GM19468 (cell line): ENCODE data around the gene IGFBP3.

Experiments
- ATAC-seq: cut with Tn5 transposase; IDR thresholded peaks from one replicate; pipeline ENCODE4 v1.9.1; 2021; ENCODE audit warnings: mild to moderate bottlenecking, moderate library complexity, moderate number of reproducible peaks; ENCODE audit not compliant: unreplicated experiment; ENCODE audit errors: extremely low read depth

IGFBP3 gene

GRCh38 chr7:45893996-45894664 is 26.9 kb downstream of the IGFBP3 start:
- ATAC-seq: no peak

GRCh38 chr7:45893374-45893995 is 27.6 kb downstream of the IGFBP3 start:
- ATAC-seq: no peak

- no peak for ATAC-seq
These were observed 28.6 kb downstream of the IGFBP3 start for GRCh38 chr7:45892407-45893035.

GRCh38 chr7:45891462-45892402 is 29.3 kb downstream of the IGFBP3 start:
- no peak for ATAC-seq

GRCh38 chr7:45890902-45891461 is 30.1 kb downstream of the IGFBP3 start:
- no peak for ATAC-seq

GRCh38 chr7:45890125-45890901 is 30.8 kb downstream of the IGFBP3 start:
- ATAC-seq: no peak

GRCh38 chr7:45889367-45890067 is 31.6 kb downstream of the IGFBP3 start:
- no peak for ATAC-seq

- no peak for ATAC-seq
These were observed 32.1 kb downstream of the IGFBP3 start for GRCh38 chr7:45888993-45889366.

- no peak for ATAC-seq
These were observed 32.7 kb downstream of the IGFBP3 start, which contains the start of gene IGFBP1 for GRCh38 chr7:45888185-45888992. IGFBP1 (plus strand) TSS chr7:45888488; CDS start chr7:45888653, 165 bp downstream.

GRCh38 chr7:45886931-45887667 is 34.0 kb downstream of the IGFBP3 start:
- ATAC-seq: no peak

GRCh38 chr7:45885264-45885882 is 35.7 kb downstream of the IGFBP3 start:
- no peak for ATAC-seq

- ATAC-seq: no peak
These were observed 36.9 kb downstream of the IGFBP3 start for GRCh38 chr7:45884136-45884535.

GRCh38 chr7:45882465-45882810 is 38.6 kb downstream of the IGFBP3 start:
- no peak for ATAC-seq

GRCh38 chr7:45881759-45882464 is 39.2 kb downstream of the IGFBP3 start:
- ATAC-seq: no peak

- no peak for ATAC-seq
These were observed 39.8 kb downstream of the IGFBP3 start for GRCh38 chr7:45881280-45881758.

GRCh38 chr7:45880433-45880860 is 40.6 kb downstream of the IGFBP3 start:
- ATAC-seq: no peak
